Stimulated activated CD4-positive, alpha-beta T cell treated with anti-CD3 and anti-CD28 coated beads, TNF-alpha, amount 100 ng/mL, for 48 hours (primary cell): ENCODE results near the gene CCNK.

Experiments
- DNase-seq, 3 donors: peaks; one replicate each; pipeline ENCODE4 v3.0.0-alpha.2; 2020; ENCODE audit warnings: low read depth in 3 of 3

CCNK gene

DNA sequence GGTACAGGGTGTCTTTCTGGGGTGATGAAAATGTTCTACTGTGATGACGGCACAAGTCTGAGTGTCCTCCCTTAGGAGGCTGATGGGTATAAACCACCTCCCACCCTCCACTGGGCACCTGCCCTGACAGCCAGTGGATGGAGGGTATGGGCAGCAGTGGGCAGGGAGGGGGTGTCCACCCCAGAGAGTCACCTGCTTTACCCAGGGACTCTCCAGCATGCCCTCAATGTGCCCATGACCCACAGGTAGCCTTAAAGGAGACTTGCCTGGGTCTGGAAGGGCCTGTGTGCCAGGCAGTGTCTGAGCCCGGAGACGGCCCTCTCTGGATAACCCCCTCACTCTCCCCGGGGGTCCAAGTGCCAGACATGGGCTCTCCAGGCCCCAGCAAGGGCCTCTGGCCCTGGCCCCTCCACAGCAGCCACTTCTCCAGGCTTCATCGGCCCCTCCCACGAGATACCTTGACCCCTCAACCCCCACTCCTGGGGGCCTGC is 38.8 kb downstream of the CCNK start:
- no peak for DNase-seq

GRCh38 chr14:99520571-99521081 is 39.4 kb downstream of the CCNK start:
- DNase-seq, result no peak

DNA sequence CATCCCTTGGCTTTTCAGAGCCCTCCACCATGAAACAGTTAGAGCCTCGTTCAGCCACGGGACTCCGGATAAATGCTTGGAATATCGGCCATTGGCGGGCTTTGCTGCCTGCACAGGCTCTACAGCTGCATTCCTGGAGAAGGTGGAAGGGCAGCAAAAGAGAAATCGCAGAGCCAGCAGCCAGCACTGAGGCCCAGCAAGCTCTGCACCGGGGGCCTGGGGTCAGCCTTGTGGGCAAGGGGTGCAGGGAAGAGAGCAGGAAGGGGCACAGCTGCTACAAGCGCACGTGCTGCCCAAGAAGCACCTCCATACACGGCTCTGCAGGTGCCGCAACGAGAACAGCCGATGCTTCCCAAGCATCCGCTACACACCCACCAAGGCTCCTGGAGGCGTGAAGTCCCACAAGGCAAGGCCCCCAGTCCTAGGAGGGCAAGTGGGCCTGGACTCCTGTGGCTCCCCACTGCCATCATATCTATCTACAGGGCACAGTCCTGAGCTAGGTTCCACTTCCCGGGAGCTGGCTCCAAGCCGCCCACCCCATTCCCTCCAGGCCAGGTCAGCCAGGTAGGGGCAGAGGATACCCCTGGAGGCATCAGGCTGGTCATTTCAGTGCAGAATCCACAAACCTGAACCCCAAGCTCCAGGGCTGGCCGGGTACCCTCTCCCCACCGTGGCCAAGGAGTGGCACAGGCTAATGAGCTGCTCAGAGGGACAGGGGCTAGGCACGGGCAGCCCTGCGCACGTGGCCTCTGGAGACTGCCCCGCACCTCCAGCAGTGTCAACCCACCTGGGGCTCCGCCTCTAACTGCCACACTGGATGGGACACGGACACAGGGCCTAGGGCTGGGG is 40.2 kb downstream of the CCNK start:
- DNase-seq, result no peak

- no peak for DNase-seq
Measured at GRCh38 chr14:99522025-99522401, 40.8 kb downstream of the CCNK start.

GRCh38 chr14:99522457-99522891 is 41.3 kb downstream of the CCNK start:
- DNase-seq, result no peak

DNA sequence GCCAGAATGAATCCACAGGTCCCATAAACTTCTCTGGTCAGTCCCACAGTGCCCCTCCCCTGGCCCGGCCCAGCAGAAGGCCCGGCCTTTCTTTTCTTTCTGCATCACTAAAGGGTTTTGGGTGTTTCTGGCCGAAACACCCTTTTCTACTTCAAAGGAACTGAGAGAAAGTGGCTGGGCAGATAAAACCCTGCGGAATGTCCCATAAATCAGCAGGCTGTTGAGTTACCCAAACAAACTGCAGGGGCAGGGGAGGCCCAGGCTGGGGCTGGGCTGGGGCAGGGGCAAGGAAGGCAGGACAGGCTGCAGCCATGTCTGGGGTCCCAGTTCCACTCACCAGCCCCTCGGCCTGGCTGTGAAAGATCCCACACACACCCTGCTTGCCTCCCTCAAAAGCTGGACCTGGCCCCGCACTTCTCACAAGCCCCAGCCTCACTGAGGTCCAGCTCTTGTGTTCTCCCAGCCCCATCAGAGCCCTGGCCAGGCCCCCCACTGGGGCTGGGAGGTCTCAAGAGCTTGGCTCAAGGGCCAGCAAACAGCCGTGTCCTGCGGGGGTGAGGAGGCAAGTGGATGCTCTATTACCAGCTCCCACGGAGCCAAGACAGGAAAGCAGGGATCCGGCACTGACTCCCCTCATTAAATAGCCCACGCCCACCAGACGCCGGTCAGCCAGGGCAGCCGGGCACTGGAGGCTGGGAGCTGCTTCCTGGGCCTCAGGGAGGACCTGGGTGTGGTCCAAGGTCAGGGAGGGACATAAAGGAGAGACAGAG is 41.9 kb downstream of the CCNK start:
- no peak for DNase-seq

- DNase-seq, result no peak
Measured at GRCh38 chr14:99523704-99524055, 42.5 kb downstream of the CCNK start.

DNA sequence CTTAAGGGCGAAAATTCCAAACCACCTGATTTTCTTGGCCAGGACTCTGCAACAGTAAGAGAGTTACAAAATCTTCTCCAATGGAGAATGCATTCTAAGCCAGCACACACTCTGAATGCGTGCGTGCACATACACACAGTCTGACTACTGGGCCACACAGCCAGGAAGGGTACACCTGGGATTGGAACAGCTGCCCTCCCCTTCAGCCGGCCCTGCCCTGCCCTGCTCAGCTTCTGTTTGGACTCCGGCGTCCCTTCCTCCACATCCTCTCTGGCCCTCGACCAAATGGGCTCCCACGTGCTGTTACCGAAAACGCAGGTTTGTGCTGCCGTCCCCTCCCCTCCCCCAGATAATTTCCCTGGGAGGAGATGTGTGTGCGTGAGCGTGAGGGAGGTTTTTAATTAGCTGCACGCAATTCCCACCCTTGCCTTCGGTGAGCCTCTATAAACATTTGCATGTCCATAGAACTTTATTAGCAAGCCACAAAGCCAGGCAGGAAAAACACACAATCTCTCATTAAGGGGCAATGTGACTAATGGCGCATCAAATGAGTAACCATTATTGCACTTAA is 43.0 kb downstream of the CCNK start:
- no peak for DNase-seq

DNA sequence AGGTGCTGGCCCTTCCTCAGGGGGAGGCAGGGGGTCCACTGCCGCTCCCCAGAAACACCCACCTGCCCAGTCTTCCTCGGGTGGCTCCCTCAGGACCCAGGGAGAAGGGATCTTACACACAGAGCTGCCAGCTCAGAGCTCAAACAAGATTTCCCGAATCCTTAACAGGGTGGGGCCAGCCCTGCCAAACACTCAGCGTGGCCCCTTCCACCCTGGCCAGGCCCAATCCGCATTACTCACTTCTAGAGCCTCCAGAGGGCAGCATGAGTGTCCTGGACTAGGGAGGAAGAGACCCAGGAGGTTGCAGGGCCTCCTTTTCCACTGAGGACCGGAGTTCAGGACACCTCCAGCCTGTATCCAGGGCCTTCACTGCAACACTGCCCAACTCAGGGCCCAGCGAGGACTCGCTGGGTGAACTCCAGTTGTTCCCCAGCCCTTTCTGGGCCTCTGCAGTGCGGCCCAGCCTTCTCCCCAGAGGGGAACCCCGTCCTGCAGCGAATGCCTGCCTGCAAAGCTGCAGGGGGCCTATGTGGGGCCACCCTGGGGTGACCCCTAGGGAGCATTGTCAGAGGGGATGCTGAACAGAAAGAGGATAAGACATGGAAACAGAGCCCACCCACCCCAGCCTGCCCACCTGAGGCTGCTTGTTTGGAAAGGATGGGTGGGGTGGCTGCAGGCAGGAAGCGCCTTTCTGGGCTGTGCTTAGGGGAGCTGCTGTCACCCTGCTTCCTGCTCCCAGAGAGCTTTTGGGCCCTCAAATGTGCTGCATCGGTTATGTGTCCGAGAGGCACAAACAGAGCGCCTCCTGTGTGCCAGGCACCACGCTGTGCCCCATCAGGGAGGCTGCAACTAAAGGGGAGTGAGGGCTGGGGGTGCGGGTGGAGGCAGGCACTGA is 43.8 kb downstream of the CCNK start:
- no peak for DNase-seq

DNA sequence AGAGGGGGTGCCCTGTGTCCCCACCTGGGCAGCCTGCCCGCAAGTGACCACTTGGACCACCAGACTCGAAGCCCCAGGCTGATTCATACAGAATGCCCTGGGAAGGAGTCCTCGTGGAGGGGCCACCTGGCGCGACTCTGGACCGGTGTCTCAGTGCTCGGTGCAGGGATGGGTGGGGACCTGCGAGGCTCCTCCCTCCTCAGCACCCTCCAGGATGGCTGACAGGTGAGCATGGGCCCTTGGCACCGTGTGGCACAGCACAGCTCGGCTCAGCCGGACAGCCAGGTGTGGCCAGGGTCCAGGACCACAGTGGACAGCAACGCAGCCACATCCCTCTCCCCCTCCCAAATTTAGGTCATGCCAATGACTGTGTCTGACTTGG is 44.5 kb downstream of the CCNK start:
- no peak for DNase-seq

DNA sequence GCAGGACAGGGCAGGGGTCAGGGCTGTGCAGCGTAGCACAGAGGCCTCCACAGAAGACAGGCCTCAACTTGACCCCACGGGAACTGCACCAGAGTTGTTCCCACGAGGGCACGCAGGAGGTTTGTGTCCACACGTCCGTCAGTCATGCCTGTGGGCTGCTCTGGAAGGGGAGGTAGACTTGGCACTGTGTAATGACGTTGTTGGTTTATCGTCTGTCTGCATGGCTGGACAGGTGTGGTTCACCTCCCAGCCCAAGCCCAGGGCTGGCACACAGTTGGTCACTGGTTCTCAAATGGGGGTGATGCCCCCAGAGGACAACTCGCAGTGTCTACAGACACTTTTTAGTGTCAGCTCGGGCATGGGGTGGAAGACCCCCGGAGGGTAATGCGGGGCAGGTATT is 45.8 kb downstream of the CCNK start:
- no peak for DNase-seq

GRCh38 chr14:99527427-99528076 is 46.3 kb downstream of the CCNK start:
- DNase-seq, result no peak

DNA sequence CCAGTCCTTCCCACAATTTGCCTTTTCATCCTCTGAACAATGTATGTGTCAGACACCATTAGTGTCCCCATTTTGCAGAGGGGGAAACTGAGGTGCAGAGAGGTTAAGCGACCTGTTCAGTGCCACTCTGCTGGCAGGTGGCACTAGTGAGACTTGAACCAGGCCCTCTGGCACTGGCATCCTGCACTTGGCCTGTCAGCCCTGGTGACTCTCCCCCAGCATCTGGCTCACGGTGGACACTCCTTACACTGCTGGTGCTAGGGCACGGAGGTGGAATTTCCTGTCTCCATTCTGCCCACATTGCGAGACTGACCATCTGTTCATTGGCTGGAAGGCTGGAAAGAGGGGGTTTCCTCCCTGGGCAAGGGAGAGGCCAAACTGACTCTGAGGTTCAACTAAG is 48.7 kb downstream of the CCNK start:
- no peak for DNase-seq

- no peak for DNase-seq
Measured at GRCh38 chr14:99530407-99531155, 49.4 kb downstream of the CCNK start.

- DNase-seq, result no peak
Measured at GRCh38 chr14:99531251-99532096, 50.3 kb downstream of the CCNK start.

- DNase-seq, result no peak
Measured at GRCh38 chr14:99532310-99532709, 51.1 kb downstream of the CCNK start.

- DNase-seq, result no peak
Measured at GRCh38 chr14:99534333-99534732, 53.1 kb downstream of the CCNK start.

DNA sequence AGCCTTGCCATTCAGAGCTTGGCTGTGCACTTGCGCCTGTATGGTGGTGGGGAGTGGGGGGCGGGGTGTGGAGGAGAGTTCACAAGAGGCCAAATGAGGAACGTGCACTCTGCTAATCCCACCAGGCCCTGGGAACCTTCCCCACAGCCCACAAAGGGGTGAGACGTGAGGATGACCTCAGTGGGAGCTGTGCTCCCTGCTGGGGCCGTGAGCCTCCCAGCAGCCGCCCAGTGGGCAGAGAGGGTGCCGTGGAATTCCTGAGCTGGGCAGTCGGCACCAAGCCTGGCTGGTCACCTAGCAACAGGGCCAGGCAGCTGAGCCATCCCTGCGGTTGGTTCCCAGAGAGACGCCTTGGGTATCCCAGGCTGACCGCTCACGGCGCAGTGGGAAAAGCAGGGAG is 53.7 kb downstream of the CCNK start:
- DNase-seq, result no peak

GRCh38 chr14:99535448-99535847 is 54.2 kb downstream of the CCNK start:
- no peak for DNase-seq
